Measurements from ENCODE around the gene GLRX3. TPM values are rescaled to one million over a fixed set of nuclear protein-coding genes. Genes with fewer than 3 reads are reported as not detected.

GLRX3 gene
- total and polyA plus RNA-seq, 2 donors (not counting 3 experiments of a cell fraction or from before 2014, with no cell fraction given), result 71.6 to 132 TPM

DNA sequence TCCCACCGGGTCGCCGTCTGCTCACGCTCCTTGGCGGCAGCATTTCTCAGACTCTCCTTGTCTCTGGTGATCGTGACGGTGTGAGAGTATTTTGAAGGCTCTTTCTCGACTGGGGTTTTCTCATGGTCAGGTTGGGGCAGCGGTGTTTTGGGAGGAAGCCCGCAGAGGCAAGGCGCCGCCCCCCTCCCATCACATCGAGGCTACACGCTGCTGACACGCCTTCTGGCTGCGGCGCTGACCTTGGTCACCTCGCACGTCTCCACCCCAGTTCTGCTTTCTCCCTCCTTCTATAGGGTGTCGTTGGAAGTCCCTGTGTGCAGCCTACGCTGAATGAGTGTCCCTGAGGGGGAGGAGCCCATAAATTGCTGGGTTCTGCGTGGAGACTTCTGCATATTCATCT lies 55.2 kb downstream of the GLRX3 start:
- DNase-seq (ENCODE audit: low read depth, low spot score) (no peak), FAIRE-seq (no peak)
- no peaks in the 10 kb centered on the region for H3K9me1 ChIP-seq (replicated peaks; ENCODE audit: control insufficient read depth, extremely low read depth, insufficient read depth, low read length)
- dilution Hi-C loops (cut with MboI; ENCODE audit: extremely low pct_ligation_motif_present, low sequenced_read_pairs) (no loop called here), intact Hi-C loops (cut with micrococcal nuclease) (loop anchor here (10.0 kb wide), 1 partner anchor 1953 kb away; no protein-coding TSS in a partner anchor)
- POLR2A ChIA-PET, result no interaction called here
- no peaks in the 10 kb centered on the region for H4K20me1 ChIP-seq (replicated peaks; ENCODE audit: control insufficient read depth, extremely low read depth, insufficient read depth, low read length)
- no peaks in the 10 kb centered on the region for H3K4me1 ChIP-seq (ENCODE audit: control insufficient read depth, extremely low read depth, insufficient read depth, low read length)
- H2AFZ ChIP-seq (ENCODE audit: low read depth, low read length), result no peak overlapping the region
- no peaks in the 10 kb centered on the region for H3K79me2 ChIP-seq (ENCODE audit: control insufficient read depth, insufficient read depth, low read length)
- H3K27ac ChIP-seq (ENCODE audit: insufficient read depth, low read depth, low read length), result no peak overlapping the region
- TF ChIP-seq MYC (IDR thresholded peaks at IDR 0.05; ENCODE audit: low read depth, low read length) (no peak), MAX (IDR thresholded peaks at IDR 0.05; ENCODE audit: insufficient read depth, insufficient read length) (no peak), GATA2 (IDR thresholded peaks at IDR 0.05; ENCODE audit: insufficient read depth, insufficient read length, low read depth, low read length) (no peak), EZH2 (IDR thresholded peaks at IDR 0.05; ENCODE audit: borderline replicate concordance, low read depth, low read length, severe bottlenecking) (no peak), CTCF (IDR thresholded peaks at IDR 0.05; ENCODE audit: extremely low read depth in 1 of 2, insufficient read depth in 1 of 2, low read depth in 1 of 2, low read length in 2 of 2) (no peak), FOS (IDR thresholded peaks at IDR 0.05; ENCODE audit: borderline replicate concordance, insufficient read depth, low read length) (no peak), POLR2AphosphoS5 (IDR thresholded peaks at IDR 0.05; ENCODE audit: insufficient read depth, low read depth, low read length) (no peak), JUN (IDR thresholded peaks at IDR 0.05; ENCODE audit: borderline replicate concordance, insufficient read depth, insufficient read length, low read depth) (no peak), POLR2A (IDR thresholded peaks at IDR 0.05; ENCODE audit: low read depth, low read length) (no peak)
- no peaks in the 10 kb centered on the region for H3K27me3 ChIP-seq (ENCODE audit: control insufficient read depth in 2 of 2, insufficient read depth in 2 of 2, low read length in 2 of 2)
- BruUV-seq (replicated peaks), result no TSS peak
- no peaks in the 10 kb centered on the region for H3K9me3 ChIP-seq (replicated peaks; ENCODE audit: control insufficient read depth, insufficient read depth, low read length)
- H3K4me3 ChIP-seq (replicated peaks in 1 of 3; ENCODE audit: insufficient read depth in 1 of 3, low read depth in 1 of 3, low read length in 3 of 3), result no peak overlapping the region
- H3K36me3 ChIP-seq (ENCODE audit: control insufficient read depth in 2 of 2, extremely low read depth in 1 of 2, insufficient read depth in 2 of 2, low read length in 2 of 2), result peaks cover 0 to 2% of the 10 kb centered on the region in 2 experiments
- no peak overlapping the region for H3K9ac ChIP-seq (replicated peaks; ENCODE audit: extremely low read depth, insufficient read depth, low read length)
- H3K4me2 ChIP-seq (ENCODE audit: insufficient read depth, low read length), result no peak overlapping the region
- CTCF ChIA-PET, result interaction anchor here (1.0 to 2.4 kb wide), 7 partner anchors 8 to 1951 kb away, joined by 3 to 27 read pairs (median 3); no protein-coding TSS in a partner anchor

Data from endothelial cell of umbilical vein (primary cell).